ENCODE data around the gene ASIC4. TPM values are rescaled to one million over a fixed set of nuclear protein-coding genes. Genes with fewer than 3 reads are reported as not detected.

The ASIC4 gene
- total and polyA plus RNA-seq, 9 of the 15 experiments (the other 6 are each of a cell fraction or from before 2014, with no cell fraction given) = 0.07 to 19.2 (median 4.8) TPM

DNA sequence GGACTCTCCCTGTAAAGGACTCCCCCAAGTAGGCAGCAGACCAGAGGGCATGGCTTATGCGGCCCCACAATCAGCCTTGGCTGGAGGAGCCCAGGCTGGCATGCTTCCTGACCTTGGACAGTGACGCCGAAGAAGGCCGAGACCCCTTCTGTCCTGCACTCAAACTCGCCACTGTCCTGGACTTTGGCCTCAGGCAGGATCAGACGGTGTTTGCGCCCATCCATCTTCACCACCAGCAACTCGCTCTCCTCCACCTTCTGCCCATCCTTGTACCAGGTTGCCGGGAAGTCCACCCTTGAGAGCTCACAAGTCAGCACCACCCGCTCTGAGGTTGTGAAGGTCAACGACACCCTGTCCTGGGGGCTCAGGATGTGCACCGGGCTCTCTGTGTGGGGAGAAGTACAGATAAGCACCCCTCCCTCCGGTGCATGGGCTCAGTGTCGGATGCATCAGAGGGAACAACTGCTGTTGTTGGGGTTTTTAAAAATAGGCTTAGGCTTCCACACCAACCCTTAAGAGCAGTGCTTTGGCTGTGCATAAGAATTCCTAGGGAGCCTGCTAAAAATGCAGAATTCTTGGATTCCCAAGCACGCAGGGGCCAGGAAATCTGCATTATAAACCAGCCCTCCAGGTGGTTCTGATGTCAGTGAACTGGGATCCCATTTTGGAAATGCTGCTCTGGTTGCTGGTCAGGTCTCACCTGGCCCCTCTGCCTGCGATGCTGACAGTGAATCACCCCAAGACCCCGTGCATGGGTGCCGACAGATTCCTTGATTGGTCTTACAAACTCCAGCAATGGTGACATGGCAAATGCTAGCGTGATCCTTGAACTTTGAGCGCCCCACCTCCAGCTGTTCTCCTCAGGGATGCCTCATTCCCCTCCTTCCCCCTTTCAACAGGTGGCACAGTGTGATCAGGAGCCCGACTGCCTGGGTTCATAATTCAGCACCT lies 51.1 kb downstream of the ASIC4 start (continued):
- TF ChIP-seq GABPA (tag; conservative IDR thresholded peaks at IDR 0.05; ENCODE audit: low read depth) (no peak), GABPB2 (CRISPR knock-in tag; conservative IDR thresholded peaks at IDR 0.05) (no peak)

DNA sequence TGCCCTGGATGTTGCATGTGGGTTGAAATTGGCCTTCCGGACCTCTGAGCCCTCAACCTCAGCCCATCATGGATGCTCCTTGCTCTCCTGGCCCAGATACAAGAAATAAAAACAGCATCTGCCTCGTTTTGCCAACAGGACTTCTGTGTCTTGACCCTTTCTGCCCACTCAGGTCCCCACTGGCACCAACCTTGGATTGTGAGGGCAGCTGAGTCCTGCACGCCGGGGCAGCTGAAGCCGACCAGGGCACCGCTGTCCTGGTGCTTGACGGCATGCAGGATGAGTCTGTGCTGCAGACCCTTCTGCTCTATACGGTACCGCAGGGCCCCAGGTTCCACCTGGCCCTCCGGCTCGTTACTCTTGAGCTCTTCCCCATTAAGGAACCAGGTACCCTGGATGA lies 52.4 kb downstream of the ASIC4 start:
- H3K4me2 ChIP-seq (ENCODE audit: insufficient read depth, low read length) = no peak overlapping the region
- no peak for ATAC-seq
- POLR2A ChIA-PET = interaction anchor here (1.1 to 2.4 kb wide), 2 partner anchors 11 to 31 kb away, joined by 3 to 7 read pairs; no protein-coding TSS in a partner anchor
- peaks cover 8% of the 10 kb centered on the region; the same call in 1 of the 3 replicates for H3K36me3 ChIP-seq (ENCODE audit: control insufficient read depth, insufficient read depth, low read length)
- no peak for DNase-seq (ENCODE audit: extremely low read depth in 1 of 4, low spot score in 3 of 4)
- in situ Hi-C loops (cut with MboI) = no loop called here
- CTCF ChIA-PET (ENCODE audit: low intra/inter-chr PET ratio) = no interaction called here
- BruUV-seq (replicated peaks) = no TSS peak
- H3K79me2 ChIP-seq (ENCODE audit: control insufficient read depth, insufficient read depth, low read length) = peaks cover 7% of the 10 kb centered on the region
- no peak for FAIRE-seq
- H3K27ac ChIP-seq (ENCODE audit: extremely low read depth, low read depth, low read length) = no peak overlapping the region
- H3K9ac ChIP-seq (ENCODE audit: insufficient read depth in 1 of 2, low read depth in 2 of 2, low read length in 2 of 2) = no peak overlapping the region; a peak in 1 of 4 replicates
- H3K9me3 ChIP-seq (replicated peaks; ENCODE audit: control insufficient read depth, insufficient read depth, low read depth, low read length) = no peaks in the 10 kb centered on the region
- no peaks in the 10 kb centered on the region for H3K9me1 ChIP-seq (ENCODE audit: control insufficient read depth, insufficient read depth, low read length)
- 73% methylated on average over 7 of the region's 11 CpGs for WGBS (ENCODE audit: insufficient coverage, low coverage, missing lambda C conversion rate)
- H3K27me3 ChIP-seq (ENCODE audit: control insufficient read depth in 2 of 2, insufficient read depth in 2 of 2, low read length in 2 of 2) = no peaks in the 10 kb centered on the region
- no peak overlapping the region for H2AFZ ChIP-seq (ENCODE audit: low read depth, low read length)
- no peaks in the 10 kb centered on the region for H4K20me1 ChIP-seq (replicated peaks; ENCODE audit: control insufficient read depth, insufficient read depth, low read length)
- H3K4me1 ChIP-seq (replicated peaks in 1 of 2; ENCODE audit: control insufficient read depth in 2 of 2, insufficient read depth in 2 of 2, low read length in 2 of 2) = peaks cover 0 to 40% of the 10 kb centered on the region in 2 experiments; a peak in 3 of 5 replicates
- H3K4me3 ChIP-seq = no peak overlapping the region
- intact Hi-C loops (cut with micrococcal nuclease) = no loop called here
- TF ChIP-seq, protein P1, sequence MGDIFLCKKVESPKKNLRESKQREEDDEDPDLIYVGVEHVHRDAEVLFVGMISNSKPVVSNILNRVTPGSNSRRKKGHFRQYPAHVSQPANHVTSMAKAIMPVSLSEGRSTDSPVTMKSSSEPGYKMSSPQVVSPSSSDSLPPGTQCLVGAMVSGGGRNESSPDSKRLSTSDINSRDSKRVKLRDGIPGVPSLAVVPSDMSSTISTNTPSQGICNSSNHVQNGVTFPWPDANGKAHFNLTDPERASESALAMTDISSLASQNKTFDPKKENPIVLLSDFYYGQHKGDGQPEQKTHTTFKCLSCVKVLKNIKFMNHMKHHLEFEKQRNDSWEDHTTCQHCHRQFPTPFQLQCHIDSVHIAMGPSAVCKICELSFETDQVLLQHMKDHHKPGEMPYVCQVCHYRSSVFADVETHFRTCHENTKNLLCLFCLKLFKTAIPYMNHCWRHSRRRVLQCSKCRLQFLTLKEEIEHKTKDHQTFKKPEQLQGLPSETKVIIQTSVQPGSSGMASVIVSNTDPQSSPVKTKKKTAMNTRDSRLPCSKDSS (IDR thresholded peaks at IDR 0.05; ENCODE audit: low read depth, partially characterized antibody) = no peak
- TF ChIP-seq TRIM28 (IDR thresholded peaks at IDR 0.05) = no peak
- TF ChIP-seq FOXK2 (conservative IDR thresholded peaks at IDR 0.05 in 1 of 2, IDR thresholded peaks at IDR 0.05 in 1 of 2; ENCODE audit: low read depth in 2 of 2) = no peak
- TF ChIP-seq SPI1 (IDR thresholded peaks at IDR 0.05; ENCODE audit: borderline replicate concordance, low read depth, low read length) = no peak
- TF ChIP-seq, protein P2, sequence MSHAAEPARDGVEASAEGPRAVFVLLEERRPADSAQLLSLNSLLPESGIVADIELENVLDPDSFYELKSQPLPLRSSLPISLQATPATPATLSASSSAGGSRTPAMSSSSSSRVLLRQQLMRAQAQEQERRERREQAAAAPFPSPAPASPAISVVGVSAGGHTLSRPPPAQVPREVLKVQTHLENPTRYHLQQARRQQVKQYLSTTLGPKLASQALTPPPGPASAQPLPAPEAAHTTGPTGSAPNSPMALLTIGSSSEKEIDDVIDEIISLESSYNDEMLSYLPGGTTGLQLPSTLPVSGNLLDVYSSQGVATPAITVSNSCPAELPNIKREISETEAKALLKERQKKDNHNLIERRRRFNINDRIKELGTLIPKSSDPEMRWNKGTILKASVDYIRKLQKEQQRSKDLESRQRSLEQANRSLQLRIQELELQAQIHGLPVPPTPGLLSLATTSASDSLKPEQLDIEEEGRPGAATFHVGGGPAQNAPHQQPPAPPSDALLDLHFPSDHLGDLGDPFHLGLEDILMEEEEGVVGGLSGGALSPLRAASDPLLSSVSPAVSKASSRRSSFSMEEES (CRISPR knock-in tag; IDR thresholded peaks at IDR 0.05) = no peak
- no peak for TF ChIP-seq ARHGAP35 (IDR thresholded peaks at IDR 0.05; ENCODE audit: partially characterized antibody)
- no peak for TF ChIP-seq NUFIP1 (IDR thresholded peaks at IDR 0.05; ENCODE audit: partially characterized antibody)
- TF ChIP-seq, protein P3, sequence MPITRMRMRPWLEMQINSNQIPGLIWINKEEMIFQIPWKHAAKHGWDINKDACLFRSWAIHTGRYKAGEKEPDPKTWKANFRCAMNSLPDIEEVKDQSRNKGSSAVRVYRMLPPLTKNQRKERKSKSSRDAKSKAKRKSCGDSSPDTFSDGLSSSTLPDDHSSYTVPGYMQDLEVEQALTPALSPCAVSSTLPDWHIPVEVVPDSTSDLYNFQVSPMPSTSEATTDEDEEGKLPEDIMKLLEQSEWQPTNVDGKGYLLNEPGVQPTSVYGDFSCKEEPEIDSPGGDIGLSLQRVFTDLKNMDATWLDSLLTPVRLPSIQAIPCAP (CRISPR knock-in tag; IDR thresholded peaks at IDR 0.05; ENCODE audit: borderline replicate concordance) = no peak
- TF ChIP-seq, protein P4, sequence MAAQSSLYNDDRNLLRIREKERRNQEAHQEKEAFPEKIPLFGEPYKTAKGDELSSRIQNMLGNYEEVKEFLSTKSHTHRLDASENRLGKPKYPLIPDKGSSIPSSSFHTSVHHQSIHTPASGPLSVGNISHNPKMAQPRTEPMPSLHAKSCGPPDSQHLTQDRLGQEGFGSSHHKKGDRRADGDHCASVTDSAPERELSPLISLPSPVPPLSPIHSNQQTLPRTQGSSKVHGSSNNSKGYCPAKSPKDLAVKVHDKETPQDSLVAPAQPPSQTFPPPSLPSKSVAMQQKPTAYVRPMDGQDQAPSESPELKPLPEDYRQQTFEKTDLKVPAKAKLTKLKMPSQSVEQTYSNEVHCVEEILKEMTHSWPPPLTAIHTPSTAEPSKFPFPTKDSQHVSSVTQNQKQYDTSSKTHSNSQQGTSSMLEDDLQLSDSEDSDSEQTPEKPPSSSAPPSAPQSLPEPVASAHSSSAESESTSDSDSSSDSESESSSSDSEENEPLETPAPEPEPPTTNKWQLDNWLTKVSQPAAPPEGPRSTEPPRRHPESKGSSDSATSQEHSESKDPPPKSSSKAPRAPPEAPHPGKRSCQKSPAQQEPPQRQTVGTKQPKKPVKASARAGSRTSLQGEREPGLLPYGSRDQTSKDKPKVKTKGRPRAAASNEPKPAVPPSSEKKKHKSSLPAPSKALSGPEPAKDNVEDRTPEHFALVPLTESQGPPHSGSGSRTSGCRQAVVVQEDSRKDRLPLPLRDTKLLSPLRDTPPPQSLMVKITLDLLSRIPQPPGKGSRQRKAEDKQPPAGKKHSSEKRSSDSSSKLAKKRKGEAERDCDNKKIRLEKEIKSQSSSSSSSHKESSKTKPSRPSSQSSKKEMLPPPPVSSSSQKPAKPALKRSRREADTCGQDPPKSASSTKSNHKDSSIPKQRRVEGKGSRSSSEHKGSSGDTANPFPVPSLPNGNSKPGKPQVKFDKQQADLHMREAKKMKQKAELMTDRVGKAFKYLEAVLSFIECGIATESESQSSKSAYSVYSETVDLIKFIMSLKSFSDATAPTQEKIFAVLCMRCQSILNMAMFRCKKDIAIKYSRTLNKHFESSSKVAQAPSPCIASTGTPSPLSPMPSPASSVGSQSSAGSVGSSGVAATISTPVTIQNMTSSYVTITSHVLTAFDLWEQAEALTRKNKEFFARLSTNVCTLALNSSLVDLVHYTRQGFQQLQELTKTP (IDR thresholded peaks at IDR 0.05; ENCODE audit: low read depth in 1 of 2, partially characterized antibody in 2 of 2) = no peak

Data from K562 (cell line).